ENCODE measurements around the gene GPR137C.

DNA sequence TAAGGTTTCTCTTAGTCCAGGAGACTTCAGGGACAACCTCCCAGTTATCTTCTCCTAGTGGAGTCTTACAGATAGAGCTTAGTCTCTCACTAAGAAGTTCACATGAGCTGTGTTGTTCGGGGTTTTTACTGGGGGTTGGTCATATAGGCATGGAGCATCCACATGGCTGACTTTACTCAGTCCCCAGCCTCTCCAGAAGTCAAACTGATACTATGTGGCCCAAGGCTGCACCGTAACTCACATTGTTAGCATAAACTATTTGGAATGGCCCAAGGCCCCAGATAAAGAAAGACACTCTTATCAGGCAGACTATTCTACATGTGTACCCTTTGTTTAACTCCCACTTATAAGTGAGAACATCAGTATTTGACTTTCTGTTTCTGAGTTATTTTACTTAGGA lies 23.2 kb downstream of the GPR137C start:
- TF ChIP-seq, protein P1, sequence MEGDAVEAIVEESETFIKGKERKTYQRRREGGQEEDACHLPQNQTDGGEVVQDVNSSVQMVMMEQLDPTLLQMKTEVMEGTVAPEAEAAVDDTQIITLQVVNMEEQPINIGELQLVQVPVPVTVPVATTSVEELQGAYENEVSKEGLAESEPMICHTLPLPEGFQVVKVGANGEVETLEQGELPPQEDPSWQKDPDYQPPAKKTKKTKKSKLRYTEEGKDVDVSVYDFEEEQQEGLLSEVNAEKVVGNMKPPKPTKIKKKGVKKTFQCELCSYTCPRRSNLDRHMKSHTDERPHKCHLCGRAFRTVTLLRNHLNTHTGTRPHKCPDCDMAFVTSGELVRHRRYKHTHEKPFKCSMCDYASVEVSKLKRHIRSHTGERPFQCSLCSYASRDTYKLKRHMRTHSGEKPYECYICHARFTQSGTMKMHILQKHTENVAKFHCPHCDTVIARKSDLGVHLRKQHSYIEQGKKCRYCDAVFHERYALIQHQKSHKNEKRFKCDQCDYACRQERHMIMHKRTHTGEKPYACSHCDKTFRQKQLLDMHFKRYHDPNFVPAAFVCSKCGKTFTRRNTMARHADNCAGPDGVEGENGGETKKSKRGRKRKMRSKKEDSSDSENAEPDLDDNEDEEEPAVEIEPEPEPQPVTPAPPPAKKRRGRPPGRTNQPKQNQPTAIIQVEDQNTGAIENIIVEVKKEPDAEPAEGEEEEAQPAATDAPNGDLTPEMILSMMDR (IDR thresholded peaks at IDR 0.05), result no peak
- TF ChIP-seq POLR2A (IDR thresholded peaks at IDR 0.05), result no peak

Data from right lobe of liver (tissue), 4 donors.